Astrocyte (in vitro differentiated cells and primary cell): ENCODE measurements around the gene TSC2. TPM values are rescaled to one million over a fixed set of nuclear protein-coding genes. Genes with fewer than 3 reads are reported as not detected.

Experiments
- DNase-seq: peaks from one replicate; pipeline ENCODE4 v3.0.0-alpha.2; 2010; ENCODE audit warnings: low read depth
- FAIRE-seq: peaks from 2 replicates; lab custom pipeline; 2011; peaks lifted over from hg19 to GRCh38; lab: Jason Lieb, UNC
- H2AFZ ChIP-seq: 2 replicates; pipeline ENCODE4 v1.6.0; 2012; ENCODE audit warnings: low read depth, low read length, inconsistent platforms
- H3K27ac ChIP-seq: 2 replicates; pipeline ENCODE4 v1.5.1; 2011; ENCODE audit warnings: low read depth, low read length, inconsistent platforms
- H3K27me3 ChIP-seq: 2 replicates; pipeline ENCODE4 v1.6.0; 2011; ENCODE audit warnings: low read length, inconsistent platforms; ENCODE audit not compliant: insufficient read depth
- H3K36me3 ChIP-seq: 2 replicates; pipeline ENCODE4 v1.5.1; 2011; ENCODE audit warnings: low read length, inconsistent platforms; ENCODE audit not compliant: insufficient read depth
- H3K4me1 ChIP-seq: 2 replicates; pipeline ENCODE4 v1.5.1; 2011; ENCODE audit warnings: low read length, inconsistent platforms; ENCODE audit not compliant: insufficient read depth
- H3K4me2 ChIP-seq: 2 replicates; pipeline ENCODE4 v1.6.0; 2012; ENCODE audit warnings: low read length, inconsistent platforms
- H3K4me3 ChIP-seq: 2 replicates; pipeline ENCODE4 v1.5.1; 2011; ENCODE audit warnings: low read depth, mild to moderate bottlenecking, low read length, inconsistent platforms; ENCODE audit not compliant: insufficient read depth
- H3K79me2 ChIP-seq: 2 replicates; pipeline ENCODE4 v1.6.0; 2012; ENCODE audit warnings: mild to moderate bottlenecking, low read length, inconsistent platforms; ENCODE audit not compliant: insufficient read depth
- H3K9ac ChIP-seq: 2 replicates; pipeline ENCODE4 v1.6.0; 2012; ENCODE audit warnings: mild to moderate bottlenecking, low read length, inconsistent platforms
- H3K9me3 ChIP-seq: 2 replicates; pipeline ENCODE4 v1.5.1; 2012; ENCODE audit warnings: low read depth, mild to moderate bottlenecking, low read length, inconsistent platforms; ENCODE audit not compliant: insufficient read depth
- H4K20me1 ChIP-seq: 2 replicates; pipeline ENCODE4 v1.6.0; 2012; ENCODE audit warnings: low read length, inconsistent platforms; ENCODE audit not compliant: insufficient read depth
- H3K27ac Mint-ChIP-seq: one replicate; pipeline ENCODE4 v1.8.0; 2021; ENCODE audit warnings: mild to moderate bottlenecking, mixed read lengths; ENCODE audit not compliant: unreplicated experiment
- H3K27me3 Mint-ChIP-seq: one replicate; pipeline ENCODE4 v1.8.0; 2021; ENCODE audit warnings: low read depth, mixed read lengths; ENCODE audit not compliant: unreplicated experiment
- H3K36me3 Mint-ChIP-seq: one replicate; pipeline ENCODE4 v1.8.0; 2021; ENCODE audit warnings: low read depth, mixed read lengths; ENCODE audit not compliant: unreplicated experiment
- H3K4me1 Mint-ChIP-seq: one replicate; pipeline ENCODE4 v1.8.0; 2021; ENCODE audit warnings: low read depth, mixed read lengths; ENCODE audit not compliant: unreplicated experiment
- H3K4me3 Mint-ChIP-seq: one replicate; pipeline ENCODE4 v1.8.0; 2021; ENCODE audit warnings: mild to moderate bottlenecking, moderate library complexity, mixed read lengths; ENCODE audit not compliant: unreplicated experiment
- H3K9me3 Mint-ChIP-seq: one replicate; pipeline ENCODE4 v1.8.0; 2021; ENCODE audit warnings: mild to moderate bottlenecking, mixed read lengths; ENCODE audit not compliant: unreplicated experiment
- CTCF ChIP-seq: IDR thresholded peaks from 2 replicates; pipeline ENCODE4 v1.5.1; 2011; ENCODE audit warnings: low read depth, mild to moderate bottlenecking, inconsistent platforms, low read length, moderate library complexity; ENCODE audit not compliant: insufficient read depth
- EZH2 ChIP-seq: IDR thresholded peaks from 2 replicates; pipeline ENCODE4 v1.6.1; 2012; ENCODE audit warnings: mild to moderate bottlenecking, low read length, inconsistent platforms; ENCODE audit not compliant: insufficient read depth
- total RNA-seq: library from RNA; stranded (reverse); gene quantifications from 2 replicates; pipeline ENCODE4 v1.2.1, GENCODE V29; 2021

The TSC2 gene
- total RNA-seq, 1 donor from 2014 or later, result 89.5 TPM

GRCh38 chr16:2008009-2008526 lies 39.7 kb upstream of the TSC2 start:
- Mint-ChIP-seq H3K9me3 (no peaks in the 10 kb centered on the region), H3K27ac (peak overlapping the region; percentile 74), H3K4me3 (peak overlapping the region; percentile 90), H3K27me3 (no peaks in the 10 kb centered on the region), H3K4me1 (peaks cover 18% of the 10 kb centered on the region), H3K36me3 (peaks cover 2% of the 10 kb centered on the region)
- Histone ChIP-seq H3K27me3 (no peaks in the 10 kb centered on the region), H3K9me3 (no peaks in the 10 kb centered on the region), H3K27ac (peak overlapping the region; percentile 33), H3K4me2 (peak overlapping the region; percentile 100), H3K36me3 (no peaks in the 10 kb centered on the region), H3K9ac (peak overlapping the region; percentile 94), H3K79me2 (peaks cover 74% of the 10 kb centered on the region), H3K4me1 (peaks cover 41% of the 10 kb centered on the region), H4K20me1 (peaks cover 61% of the 10 kb centered on the region), H2AFZ (no peak overlapping the region), H3K4me3 (peak overlapping the region; percentile 88)
- DNase-seq (peak; percentile 57), FAIRE-seq (no peak)
- TF ChIP-seq CTCF, result no peak

DNA sequence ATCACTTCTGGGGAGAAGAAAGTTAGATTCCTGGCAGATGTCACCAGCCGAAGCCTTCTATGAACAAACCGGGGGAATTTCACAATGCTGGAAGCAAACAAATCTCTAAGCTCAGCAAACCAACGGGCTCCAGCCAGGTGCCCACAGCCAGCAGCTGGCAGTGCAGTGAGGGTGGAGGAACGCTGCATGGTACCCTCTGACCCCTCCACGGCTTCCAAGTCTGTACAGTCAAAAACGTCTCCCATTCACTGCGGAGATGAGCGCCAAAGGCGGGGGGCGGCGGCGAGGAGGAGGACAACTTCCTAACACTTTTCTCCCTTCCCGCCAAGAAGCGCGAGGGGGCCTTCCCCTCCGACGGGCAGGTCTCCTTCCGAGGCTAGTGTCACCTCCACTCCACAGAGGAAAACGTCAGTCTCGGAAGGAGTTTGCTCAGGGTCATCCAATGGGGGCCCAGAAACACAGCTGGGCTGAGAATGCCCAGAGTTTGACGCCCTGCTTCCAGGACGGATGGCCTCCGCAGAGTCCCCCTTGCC lies 39.1 kb upstream of the TSC2 start:
- no peaks in the 10 kb centered on the region for H3K27me3 Mint-ChIP-seq
- H2AFZ ChIP-seq, result no peak overlapping the region

More for the DNA sequence above, 39.1 kb upstream of the TSC2 start:
- H3K27ac Mint-ChIP-seq, result peak overlapping the region; percentile 74
- TF ChIP-seq EZH2 (no peak), CTCF (no peak)
- H3K36me3 Mint-ChIP-seq, result peaks cover 4% of the 10 kb centered on the region
- Histone ChIP-seq H3K36me3 (no peaks in the 10 kb centered on the region), H3K27ac (peak overlapping the region; percentile 77), H3K4me1 (peaks cover 41% of the 10 kb centered on the region), H3K4me2 (peak overlapping the region; percentile 100), H4K20me1 (peaks cover 54% of the 10 kb centered on the region), H3K4me3 (peak overlapping the region; percentile 88), H3K27me3 (no peaks in the 10 kb centered on the region), H3K79me2 (peaks cover 68% of the 10 kb centered on the region), H3K9me3 (no peaks in the 10 kb centered on the region), H3K9ac (peak overlapping the region; percentile 94)
- DNase-seq (no peak), FAIRE-seq (no peak)
- no peaks in the 10 kb centered on the region for H3K9me3 Mint-ChIP-seq
- peak overlapping the region; percentile 90 for H3K4me3 Mint-ChIP-seq
- peaks cover 18% of the 10 kb centered on the region for H3K4me1 Mint-ChIP-seq
